IPS-NIHi7 (cell line): ENCODE measurements around the gene ATXN7L3.
"Not testable (repeated sequence)": the region's sequence is repeated elsewhere in the genome, so short reads cannot be mapped to it uniquely, and the experiment has no call there.

Experiments used
- DNase-seq: peaks from one replicate; pipeline ENCODE4 v3.0.0; 2012; ENCODE audit warnings: mixed read lengths; ENCODE audit errors: extremely low spot score

The ATXN7L3 gene, protein sequence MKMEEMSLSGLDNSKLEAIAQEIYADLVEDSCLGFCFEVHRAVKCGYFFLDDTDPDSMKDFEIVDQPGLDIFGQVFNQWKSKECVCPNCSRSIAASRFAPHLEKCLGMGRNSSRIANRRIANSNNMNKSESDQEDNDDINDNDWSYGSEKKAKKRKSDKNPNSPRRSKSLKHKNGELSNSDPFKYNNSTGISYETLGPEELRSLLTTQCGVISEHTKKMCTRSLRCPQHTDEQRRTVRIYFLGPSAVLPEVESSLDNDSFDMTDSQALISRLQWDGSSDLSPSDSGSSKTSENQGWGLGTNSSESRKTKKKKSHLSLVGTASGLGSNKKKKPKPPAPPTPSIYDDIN

DNA sequence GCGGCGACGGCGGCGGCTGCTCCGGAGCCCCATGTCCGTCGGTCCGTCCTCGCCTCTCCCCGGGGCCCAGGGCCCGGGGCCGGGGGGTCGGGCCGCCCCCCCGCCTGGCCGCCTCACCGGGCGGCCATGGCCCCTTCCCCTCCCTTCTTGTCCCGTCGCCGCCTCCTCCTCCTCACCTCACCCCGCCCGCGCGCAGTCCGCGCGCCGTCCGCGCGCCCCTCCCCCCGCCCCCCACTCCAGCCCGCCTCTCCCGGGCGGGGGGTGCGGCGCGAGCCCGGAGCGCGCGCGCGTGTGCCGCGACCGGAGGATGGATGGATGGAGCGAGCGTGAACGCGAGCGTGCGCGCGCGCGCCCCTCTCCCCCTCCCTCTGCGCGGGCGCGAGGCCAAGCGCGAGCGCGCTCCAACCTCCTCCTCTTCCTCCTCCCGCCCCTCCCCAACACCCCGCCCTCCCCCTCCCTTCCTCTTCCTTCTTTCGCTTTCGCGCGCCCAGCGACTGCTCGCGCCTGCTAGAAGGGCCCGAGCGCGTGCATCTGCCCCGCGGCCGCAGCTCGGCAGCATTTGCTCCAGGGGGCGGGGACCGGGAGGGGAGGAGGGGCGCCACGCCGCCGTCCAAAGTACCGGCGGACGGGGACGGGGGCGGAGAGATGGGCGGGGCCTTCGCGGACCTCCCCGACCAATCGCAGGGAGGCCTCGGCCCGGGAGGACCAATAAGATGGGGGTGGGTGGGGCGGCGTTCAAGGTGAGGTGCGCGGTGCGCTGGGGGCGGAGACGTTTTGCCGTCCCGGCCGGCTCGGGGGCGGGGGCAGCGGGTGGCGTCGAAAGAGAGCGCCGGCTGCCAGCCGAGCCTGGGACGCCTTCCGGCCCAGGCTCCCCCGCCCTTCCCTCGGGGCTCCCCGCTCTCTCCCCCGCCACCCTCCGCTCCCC, at the start of gene ATXN7L3:
ATXN7L3 (minus strand) TSS at position 332 of the 925 bp plus-strand sequence. CDS start 1,814 bp downstream, outside the sequence.
- DNase-seq = peak; percentile 97

DNA sequence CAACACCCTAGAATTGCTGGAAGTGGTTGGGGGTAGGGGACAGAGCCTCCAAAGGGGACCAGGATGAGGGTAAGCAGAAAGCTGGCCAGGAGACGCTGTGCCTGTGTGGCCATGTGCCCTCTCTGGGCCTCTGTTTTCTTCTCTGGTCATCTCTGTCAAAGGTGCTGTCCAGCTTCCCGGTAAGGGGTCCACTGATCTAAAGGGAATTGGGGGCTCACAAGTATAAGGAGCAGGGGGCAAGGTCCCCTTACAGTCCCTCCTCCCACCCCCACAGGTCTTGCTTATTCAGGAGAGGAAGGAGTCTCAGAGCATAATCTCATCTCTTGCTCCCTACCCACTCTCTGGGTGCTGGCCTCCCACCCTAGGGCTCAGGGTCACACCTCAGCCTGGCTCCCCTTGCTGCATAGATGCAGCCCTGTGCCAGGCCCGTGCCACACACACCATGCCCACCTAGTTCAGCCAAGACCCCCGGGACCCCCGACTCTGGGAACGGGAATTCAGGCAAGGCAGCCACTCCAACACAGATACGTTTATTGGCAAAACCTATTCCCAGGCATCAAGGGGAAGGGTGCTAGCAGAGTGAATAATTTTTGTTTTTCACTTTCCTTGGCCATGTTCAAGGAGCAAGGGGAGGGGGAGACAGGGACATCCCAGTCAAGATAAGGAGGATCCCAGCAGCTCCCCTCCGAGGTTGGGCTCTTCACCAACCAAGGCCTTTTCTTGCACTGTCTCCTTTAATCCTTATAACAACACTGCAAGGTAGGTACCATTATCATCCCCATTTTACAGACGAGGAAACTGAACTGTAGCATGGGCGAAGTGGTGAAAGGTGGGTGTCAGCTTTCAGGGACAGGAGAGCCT, 48.4 kb upstream of the ATXN7L3 start:
- DNase-seq = no peak

DNA sequence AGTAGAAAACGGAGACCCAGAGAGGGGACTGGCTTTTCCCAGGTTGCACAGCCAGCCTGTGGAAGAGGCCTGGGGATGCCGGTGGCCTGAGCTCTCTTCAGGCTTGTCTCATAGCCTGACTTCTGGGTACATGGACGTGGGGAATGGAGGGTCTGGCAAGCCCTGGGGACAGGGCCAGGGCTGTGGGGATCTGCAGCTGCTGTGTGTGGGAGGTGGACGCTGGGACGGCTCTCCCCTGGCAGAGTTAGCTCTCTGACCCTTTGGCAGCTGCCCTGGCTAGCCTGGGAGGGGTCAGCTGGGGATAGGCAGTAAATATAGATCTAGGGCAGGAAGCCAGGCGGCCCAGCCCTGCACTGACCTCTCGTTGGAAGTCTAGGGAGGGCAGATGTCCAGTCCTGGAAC, 47.8 kb upstream of the ATXN7L3 start:
- no peak for DNase-seq

DNA sequence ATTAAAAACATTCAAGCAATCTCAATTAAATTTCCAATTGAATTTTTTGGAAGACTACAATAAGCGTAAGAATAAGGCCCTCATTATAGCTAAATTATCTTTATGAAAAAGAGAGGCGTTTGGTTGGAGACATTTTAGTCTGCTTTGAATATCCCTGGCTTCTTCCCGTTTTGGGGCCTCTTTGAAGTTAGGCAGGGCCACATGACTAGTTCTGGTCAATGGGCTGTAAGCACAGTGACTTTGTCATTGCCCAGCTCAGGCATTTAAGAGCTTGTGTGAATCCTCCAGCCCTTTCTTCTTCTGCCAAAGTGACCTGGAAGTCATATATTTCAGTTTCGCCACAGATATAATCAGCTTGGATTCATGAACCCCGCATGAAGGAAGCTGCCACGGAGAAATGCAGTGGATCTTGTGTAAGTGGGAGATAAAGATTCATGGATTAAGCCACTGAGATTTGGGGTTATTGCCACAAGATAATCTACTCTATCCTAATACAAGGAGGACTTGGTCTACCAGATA, 41.5 kb upstream of the ATXN7L3 start:
- DNase-seq = no peak

DNA sequence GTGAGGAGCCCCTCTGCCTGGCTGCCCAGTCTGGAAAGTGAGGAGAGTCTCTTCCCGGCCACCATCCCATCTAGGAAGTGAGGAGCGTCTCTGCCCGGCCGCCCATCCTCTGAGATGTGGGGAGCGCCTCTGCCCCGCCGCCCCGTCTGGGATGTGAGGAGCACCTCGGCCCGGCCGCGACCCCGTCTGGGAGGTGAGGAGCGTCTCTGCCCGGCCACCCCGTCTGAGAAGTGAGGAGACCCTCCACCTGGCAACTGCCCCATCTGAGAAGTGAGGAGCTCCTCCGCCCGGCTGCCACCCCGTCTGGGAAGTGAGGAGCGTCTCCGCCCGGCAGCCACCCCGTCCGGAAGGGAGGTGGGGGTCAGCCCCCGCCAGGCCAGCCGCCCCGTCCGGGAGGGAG, 38.2 kb upstream of the ATXN7L3 start:
- not testable (repeated sequence) for DNase-seq

DNA sequence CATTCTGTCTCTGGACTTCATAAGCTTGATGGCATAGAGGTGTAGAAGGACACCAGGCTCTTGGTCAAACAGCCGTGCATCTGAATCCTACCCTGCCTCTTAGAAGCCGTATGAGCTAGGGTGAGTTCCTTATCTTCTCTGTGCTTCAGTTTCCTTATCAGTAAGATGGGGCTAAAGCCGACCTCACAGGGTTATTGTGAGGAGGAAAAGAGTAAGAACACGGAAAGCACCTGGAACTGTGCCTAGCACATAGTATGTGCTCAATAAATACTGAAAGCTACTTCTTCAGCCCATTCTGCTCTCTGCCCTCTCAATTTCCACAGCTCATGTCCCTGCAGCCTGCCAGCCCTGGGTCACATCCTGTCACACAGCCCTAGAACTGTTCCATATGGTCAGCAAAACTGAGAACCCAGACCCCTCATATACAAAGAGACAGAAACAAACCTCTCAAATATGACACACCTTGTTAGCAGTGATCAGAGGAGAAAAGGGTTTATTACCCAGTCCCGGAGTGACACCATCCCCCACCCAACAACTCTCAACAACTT, 36.8 kb upstream of the ATXN7L3 start:
- no peak for DNase-seq

DNA sequence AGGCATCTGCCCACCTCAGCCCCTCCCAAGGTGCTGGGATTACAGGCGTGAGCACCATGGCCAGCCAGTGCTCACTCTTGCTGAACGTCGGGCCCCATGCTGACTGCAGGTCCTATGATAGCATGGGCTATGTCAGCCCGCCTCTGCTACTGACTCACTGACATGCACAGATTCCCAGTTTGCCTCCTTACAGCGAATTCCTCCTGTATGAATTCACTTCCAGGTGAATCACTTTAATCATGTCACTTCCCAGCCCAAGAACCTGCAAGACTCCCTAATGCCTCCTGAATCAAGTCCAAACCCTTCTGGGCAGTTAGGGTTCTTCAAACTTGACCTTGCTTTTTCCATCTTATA, 35.9 kb upstream of the ATXN7L3 start:
- no peak for DNase-seq

DNA sequence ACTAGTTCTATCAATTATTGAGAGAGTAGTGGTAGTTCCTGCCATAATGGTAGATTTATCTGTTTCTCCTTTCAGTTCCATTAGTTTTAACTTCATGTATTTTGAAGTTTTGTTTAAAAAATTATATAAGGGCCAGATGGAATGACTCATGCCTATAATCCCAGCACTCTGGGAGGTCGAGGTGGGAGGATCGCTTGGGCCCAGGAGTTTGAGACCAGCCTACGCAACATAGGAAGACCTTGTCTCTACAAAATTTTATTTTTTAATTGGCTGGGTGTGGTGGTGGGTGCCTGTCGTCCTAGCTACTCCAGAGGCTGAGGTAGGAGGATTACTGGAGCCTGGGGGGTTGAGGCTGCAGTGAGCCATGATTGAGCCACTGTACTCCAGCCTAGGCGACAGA, 33.9 kb upstream of the ATXN7L3 start:
- DNase-seq = no peak

DNA sequence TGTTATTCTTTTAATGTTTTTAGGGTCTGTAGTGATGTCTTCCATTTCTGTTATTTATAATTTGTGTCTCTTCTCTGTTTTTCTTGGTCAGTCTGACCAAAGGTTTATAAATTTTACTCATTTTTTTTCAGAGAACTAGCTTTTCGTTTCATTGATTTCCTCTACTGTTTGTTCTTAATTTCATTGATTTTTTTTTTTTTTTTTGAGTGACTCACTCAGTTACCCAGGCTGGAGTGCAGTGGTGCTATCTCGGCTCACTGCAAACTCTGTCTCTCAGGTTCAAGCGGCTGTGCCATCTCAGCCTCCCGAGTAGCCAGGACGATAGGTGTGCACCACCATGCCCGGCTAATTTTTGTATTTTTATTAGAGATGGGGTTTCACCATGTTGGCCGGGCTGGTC, 32.4 kb upstream of the ATXN7L3 start:
- no peak for DNase-seq

DNA sequence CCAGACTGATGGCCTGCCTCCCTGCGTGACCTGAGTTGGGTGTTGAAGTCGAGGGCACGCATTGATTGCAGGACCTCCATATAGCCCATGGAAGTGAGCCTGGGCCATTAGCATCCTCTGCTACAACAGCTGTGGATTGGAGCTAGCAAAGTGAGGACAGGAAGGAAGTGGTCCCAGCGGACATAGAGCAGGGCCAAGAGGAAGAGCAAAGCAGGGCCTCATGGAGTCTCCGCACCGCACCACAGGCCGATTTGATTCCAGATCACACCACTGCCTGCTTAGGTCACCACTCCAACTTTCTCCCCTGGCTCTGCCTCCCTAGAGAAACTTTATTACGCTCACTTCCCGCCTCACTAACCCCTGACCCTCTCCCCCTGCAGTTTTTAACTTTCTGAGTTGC, 30.5 kb upstream of the ATXN7L3 start:
- DNase-seq = no peak

DNA sequence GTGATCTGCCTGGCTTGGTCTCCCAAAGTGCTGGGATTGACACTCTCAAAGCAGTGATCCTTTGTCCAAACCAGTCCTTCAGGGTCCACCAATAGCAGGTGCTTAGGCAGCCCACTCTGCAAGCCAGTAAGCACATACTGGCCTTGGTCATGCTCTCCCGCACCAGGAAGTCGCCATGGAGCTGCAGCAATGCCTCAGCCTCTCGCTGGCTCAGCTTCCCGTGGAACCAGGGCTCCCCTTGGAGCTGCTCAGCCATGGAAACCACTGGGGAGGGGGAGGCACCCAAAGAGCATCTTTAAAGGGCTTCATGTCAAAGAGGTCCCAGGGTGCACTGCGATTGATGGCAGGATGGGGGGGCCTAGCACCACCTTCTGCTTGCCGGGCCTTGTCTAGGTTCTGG, 29.4 kb upstream of the ATXN7L3 start:
- DNase-seq = no peak

DNA sequence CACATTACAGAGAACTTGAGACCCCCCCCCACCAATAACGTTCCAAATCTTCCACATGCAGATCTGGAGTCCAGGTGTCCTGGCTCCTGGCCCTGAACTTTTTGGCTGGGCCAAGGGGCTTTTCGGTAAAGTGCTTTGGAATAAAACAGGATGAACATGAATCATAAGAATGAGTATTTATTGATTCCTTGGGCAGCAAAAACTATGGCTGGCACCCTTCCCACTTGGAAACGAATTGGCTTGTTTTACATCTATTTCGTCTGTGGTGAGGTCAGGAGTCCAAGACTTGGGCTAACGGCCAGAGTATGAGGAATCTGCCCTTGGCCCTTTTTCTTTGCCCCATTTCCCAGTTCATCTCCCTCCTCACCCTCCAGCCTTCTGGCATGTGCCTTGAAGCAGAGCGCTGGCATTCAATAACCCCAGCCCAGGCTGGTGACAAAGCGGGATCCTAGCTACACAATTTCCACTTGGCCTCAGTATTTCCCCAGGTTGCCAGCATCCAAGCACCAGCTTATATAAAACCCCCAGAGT, 23.9 kb upstream of the ATXN7L3 start:
- no peak for DNase-seq

DNA sequence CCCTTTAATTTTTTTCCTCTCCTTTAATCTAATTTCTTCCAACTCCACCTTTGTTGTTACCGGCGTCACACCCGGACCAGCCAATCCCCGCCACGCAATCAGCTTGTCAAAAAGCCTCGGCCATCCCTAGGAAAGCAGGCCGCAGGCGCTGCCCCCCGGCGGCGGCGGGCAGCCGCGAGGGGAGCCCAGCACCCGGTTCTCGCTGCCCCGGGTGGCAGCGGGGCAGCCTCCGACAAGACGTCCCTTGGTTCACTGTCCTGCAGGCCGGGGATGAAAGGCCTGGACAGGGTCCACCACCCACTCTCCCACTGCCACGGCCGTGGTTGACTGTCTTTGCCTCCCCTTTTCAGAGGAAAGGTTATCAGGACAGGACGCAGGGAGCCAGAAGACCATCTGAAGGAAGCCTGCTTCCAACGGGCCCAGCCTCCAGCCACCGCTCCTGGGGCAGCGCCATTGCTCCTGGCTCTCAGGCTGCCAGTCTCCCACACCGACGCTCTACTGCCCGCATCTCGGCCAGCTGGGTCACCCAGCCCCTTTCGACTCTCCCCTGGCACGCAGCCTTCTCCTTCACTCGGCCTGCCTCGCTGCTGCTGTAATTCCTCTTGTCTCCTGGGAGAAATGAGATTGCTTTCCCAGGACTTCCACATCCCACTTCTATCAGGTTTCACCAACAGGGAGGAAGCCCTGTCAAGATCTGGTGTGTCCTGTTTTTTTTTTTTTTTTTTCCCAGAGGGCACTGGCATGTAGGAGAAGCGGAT, 22.6 kb upstream of the ATXN7L3 start:
- peak; percentile 89 for DNase-seq

DNA sequence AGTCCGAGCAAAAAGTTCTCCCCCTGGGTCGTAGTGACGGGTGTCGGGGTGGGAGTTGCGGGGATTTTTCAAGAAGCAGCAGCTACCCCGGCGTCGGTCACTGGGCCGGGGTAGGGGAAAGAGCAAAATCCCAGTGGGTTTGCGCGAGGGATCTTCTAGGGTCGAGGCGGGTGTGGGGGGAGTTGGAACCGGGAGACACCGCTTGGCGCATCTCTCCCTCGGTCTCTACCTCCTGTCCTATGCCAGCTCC, 22.1 kb upstream of the ATXN7L3 start:
- DNase-seq = peak; percentile 22

DNA sequence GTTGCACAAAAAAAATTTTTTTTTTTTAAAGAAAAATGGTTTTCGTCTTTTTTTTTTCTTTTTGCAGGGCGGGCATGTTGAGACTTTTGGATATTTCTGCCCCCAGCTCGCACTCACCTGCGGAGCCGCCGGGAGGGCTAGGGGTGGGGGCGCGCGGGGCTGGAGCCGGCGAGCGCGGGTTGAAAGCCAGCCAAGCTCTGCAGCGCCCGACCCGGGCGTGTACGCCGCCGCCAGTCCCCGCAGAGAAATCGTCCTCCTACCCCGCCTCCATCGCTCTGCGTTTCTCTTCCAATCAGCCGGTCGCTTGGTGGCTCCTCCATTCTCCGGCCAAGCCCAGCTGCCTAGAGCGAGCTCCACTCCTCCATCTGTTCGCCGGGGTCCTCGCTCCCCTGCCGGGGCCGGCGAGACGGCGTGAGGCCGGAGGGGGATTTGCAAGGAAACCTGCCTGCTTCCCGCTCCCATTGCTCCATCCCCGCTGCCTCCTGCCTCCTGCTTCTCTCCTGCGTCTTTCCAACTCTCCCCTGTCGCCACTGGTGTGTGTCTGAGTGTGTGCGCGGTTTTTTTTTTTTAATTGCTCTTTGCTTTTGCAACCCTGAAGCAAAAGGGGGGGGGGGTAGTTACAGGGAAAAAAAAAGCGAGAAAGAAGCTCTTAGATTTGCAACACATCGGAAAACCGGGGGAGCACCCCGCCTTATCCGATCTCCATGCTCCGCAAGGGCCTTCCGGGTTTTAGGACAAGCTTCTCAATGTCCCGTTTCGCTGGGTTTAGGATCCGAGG, 21.6 kb upstream of the ATXN7L3 start:
- DNase-seq = peak; percentile 71

DNA sequence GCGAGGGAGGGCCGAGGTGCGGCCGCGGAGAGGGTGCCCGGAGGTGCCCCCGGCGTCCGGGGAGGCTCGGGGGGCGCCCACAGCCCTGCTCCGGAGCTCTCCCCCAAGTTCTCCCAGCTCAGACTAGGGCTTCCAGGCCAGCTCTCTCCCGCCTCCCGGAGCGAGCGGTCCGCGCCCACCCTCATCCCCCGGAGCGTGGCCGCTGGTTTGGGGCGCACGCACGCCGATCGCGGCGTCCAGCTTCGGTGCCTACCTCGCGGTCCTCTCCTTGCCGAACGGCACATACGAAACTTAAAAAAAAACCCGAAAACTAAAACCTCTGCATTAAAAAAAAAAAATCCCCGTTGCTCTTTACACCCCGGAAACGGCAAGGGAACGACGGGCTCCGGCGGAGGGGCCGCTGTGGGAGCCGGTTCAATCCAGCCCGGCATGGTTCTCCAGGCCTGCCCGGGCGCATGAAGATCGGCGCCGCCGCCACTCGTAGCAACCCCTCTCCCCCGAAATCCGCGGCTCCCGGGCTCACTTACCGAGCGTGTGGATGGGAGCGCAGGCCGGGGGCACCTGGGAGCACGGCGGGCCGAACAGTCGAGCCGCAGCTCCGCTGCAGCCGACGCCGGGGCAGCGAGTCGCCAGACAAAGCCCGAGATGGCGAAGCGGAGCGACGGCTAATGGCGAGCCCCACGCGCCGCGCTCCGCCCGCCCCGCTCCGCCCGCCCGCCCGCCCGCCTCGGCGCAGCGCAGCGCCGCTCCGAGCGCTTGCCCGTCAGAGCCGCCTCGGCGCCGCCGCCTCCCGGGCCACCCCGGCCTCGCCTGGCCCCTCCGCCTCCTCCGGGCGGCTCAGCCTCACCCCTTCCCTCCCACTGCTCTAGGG, 20.8 kb upstream of the ATXN7L3 start:
- peak; percentile 38 for DNase-seq

DNA sequence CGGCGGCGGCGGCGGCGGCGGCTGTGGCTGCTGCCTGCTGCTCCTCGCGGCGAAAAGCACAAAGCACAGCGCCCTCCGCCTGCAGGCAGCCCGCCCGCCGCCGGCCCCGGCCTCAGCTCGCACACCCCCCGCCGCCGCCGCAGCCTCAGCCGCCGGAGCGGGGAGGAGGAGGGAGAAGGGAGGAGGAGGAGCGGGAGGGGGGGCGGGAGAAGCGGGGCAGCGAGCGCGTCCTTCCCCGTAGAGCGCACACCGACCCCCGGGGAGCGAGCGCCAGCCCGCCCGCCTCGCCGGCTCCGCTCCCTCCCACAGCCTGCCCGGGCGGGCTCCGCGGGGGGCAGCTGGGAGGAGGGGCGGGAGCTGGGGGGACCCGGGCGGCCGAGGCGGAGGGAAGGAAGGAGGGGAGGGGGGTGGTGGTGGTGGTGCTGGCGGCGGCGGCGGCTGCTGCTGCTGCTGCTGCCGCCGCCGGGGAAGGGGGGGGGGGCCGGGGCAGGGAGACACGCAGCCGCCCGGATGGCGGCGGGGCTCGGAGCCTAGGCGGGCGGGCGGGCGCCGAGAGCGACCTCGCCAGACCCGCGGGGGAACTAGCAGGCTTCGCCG, 20.0 kb upstream of the ATXN7L3 start, which contains the start of gene UBTF:
UBTF (minus strand) TSS at position 60 of the 597 bp plus-strand sequence. CDS start 1,446 bp downstream, outside the sequence.
- DNase-seq = peak; percentile 66

DNA sequence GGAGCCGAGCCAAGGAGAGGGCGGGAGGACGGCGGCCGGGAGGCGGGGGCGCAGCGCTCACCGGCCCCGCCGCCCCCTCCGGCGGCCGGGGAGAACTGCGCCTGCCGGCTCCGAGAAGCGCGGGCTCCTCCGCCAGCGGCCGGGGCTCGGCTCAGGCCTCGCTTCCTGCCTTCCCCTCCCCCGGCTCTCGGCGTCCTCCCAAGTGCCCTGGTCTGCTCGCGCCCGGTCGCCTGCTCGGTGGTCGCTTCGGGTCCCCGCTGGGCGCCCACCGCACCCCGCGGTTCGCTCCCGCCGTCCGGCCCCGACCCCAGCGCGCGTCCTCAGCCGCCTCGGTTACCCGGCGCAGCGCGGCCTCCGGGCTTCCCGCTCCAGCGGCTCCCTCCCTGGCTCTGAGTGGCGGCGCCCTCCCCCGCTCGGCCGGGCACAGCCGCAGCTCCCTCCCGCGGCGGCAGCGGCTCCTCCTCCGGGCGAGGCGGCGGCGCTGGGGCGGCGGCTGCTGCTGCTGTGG, 19.5 kb upstream of the ATXN7L3 start:
- peak; percentile 56 for DNase-seq
